Neuron (in vitro differentiated cells): ENCODE data around the gene CFAP45.

Experiments
- H2AFZ ChIP-seq: one replicate; pipeline ENCODE4 v1.6.1; 2013; ENCODE audit warnings: low read depth, mild to moderate bottlenecking, inconsistent platforms, low read length, moderate library complexity
- H3K27me3 ChIP-seq: one replicate; pipeline ENCODE4 v1.6.1; 2013; ENCODE audit warnings: low read length; ENCODE audit not compliant: insufficient read depth
- H3K36me3 ChIP-seq: one replicate; pipeline ENCODE4 v1.6.1; 2013; ENCODE audit warnings: low read length; ENCODE audit not compliant: insufficient read depth
- H3K4me1 ChIP-seq: one replicate; pipeline ENCODE4 v1.6.1; 2013; ENCODE audit warnings: low read length; ENCODE audit not compliant: insufficient read depth
- H3K4me3 ChIP-seq: 2 replicates; pipeline ENCODE4 v1.5.1; 2013; ENCODE audit warnings: mild to moderate bottlenecking, low read length, moderate library complexity
- H3K9me3 ChIP-seq: one replicate; pipeline ENCODE4 v1.6.1; 2013; ENCODE audit warnings: low read length

Gene CFAP45, protein sequence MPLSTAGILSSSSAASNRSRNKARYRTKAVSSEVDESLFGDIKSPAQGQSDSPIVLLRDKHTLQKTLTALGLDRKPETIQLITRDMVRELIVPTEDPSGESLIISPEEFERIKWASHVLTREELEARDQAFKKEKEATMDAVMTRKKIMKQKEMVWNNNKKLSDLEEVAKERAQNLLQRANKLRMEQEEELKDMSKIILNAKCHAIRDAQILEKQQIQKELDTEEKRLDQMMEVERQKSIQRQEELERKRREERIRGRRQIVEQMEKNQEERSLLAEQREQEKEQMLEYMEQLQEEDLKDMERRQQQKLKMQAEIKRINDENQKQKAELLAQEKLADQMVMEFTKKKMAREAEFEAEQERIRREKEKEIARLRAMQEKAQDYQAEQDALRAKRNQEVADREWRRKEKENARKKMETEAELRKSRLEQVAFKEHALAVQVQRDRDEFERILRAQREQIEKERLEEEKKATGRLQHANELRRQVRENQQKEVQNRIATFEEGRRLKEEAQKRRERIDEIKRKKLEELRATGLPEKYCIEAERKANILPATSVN

DNA sequence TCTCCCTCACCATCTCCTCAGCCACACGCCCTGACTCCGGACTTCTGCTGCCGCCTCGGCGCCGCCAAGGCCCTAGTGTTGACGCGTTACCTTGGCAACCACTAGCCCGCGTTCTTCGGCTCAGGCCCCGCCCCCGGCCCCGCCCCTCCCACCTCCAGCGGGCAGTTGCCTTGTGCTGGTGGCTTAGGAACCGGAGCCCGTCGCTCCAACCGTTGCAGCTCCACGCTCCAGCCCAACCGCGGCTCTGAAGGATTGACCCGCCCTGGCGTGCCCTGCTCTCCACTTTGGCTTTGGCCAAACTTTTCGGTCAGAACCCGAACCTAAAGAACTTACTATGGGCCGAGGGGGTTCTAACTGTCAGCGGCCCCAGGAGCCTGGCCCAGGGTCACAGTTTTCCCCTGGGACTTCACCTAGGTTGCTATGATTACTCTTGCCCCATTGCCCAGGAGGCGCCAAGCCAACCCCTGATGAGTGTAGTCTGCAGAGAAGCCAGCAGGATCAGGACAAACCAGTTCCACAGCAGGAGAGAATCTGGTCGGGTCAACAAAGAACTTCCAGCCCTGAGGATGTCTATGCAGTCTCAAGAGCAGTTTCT is at the start of gene CFAP45:
Gene CFAP45, minus strand, starts transcription at position 80 of the 595 bp plus-strand sequence. Its CDS starts 67 bp downstream, at position 13.
- Histone ChIP-seq H3K4me1 (peaks cover 5% of the 10 kb centered on the region), H3K4me3 (no peak within 1 kb of the TSS)

DNA sequence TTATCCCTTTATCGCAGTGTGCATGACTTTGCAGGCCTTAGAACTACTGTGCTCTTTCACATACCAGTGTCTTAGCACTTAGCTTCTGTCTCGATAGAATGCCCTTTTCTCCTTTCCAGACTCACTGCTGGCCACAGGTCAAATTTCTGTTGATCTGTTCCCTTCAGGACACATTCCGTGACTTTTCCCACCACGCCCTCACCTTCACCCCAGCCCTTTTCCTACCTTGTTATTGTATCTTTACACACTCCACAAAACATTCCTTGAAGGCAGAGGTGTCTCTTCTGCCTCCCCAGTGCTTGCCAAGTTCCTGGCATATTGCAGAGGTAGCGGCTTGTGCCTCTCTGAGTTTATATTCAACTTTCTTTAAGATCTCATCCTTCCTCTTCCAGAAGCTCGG is 49.2 kb upstream of the CFAP45 start:
- Histone ChIP-seq H3K4me1 (peaks cover 8% of the 10 kb centered on the region), H3K4me3 (no peak overlapping the region), H3K36me3 (no peaks in the 10 kb centered on the region), H3K9me3 (no peaks in the 10 kb centered on the region), H2AFZ (no peak overlapping the region), H3K27me3 (peaks cover 46% of the 10 kb centered on the region)

More for the DNA sequence above, at the start of gene CFAP45:
- Histone ChIP-seq H2AFZ (no peak within 1 kb of the TSS), H3K27me3 (peaks cover 13% of the 10 kb centered on the region), H3K9me3 (no peaks in the 10 kb centered on the region), H3K36me3 (no peaks in the 10 kb centered on the region)

DNA sequence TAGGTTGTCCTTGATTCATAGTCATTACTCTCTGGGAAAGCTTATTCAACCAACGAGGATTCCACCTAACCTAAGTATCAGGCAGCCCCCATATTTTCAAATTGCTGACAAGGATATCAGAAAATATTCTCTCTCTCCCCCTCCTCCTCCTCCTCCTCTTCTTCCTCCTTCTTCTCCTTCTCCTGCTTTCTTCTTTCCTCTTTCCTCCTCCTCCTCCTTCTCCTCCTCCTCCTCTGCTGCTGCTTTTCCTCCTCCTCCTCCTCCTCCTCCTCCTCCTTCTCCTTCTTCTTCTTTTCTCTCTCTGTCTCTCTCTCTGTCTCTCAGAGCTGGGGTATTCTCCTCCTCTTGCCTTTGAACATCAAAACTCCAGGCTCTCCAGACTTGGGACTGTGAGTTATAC is 48.0 kb upstream of the CFAP45 start:
- Histone ChIP-seq H2AFZ (no peak overlapping the region), H3K9me3 (no peaks in the 10 kb centered on the region), H3K4me3 (no peak overlapping the region), H3K27me3 (peaks cover 42% of the 10 kb centered on the region), H3K4me1 (peaks cover 17% of the 10 kb centered on the region), H3K36me3 (no peaks in the 10 kb centered on the region)

DNA sequence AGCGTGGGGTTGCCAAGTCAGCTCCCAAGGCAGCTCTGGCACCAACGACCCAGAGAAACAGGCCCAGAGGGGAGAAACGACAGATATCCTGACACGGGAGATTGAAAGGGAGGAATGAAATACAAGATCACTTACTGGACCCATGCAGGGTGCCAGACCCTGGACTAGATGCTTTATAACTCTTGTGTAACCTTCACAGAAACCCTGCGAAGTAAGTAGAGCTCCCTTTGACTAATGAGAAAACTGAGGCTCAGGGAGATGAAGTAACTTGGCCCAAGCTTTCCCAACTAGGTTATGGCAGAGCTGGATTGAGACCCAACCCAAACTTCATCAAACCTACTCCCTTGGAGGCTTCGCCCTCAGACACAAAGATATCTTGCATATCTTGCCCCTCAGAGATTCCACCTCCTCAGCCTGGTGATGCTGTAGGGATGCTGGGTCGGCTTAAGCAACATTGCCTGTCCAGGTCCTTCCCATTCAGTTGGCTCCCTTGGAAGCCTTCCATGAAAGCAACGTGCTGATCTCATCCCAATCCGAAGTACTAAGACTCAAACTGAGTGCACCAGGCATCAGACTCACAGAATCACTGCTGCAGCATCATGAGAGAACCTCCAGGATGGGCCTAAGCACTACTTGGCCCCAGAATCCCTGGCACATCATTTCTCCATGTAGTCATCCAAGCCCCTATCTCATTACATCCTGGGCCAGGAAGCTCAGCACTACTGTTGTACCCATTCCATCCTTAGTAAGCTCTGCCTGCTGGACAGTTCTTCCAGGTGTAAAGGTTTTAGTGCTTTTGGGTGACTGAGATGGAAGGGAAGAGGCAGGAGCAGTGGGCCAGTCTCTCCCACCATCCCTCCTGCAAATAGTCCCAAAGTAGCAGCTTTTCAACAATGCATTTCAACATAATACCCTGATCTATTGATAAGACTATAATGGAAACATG is 46.5 kb upstream of the CFAP45 start:
- no peaks in the 10 kb centered on the region for H3K36me3 ChIP-seq
- H3K27me3 ChIP-seq: peaks cover 34% of the 10 kb centered on the region
- no peaks in the 10 kb centered on the region for H3K9me3 ChIP-seq
- peaks cover 32% of the 10 kb centered on the region for H3K4me1 ChIP-seq
- H2AFZ ChIP-seq: peak overlapping the region; percentile 93
- peak overlapping the region; percentile 74 for H3K4me3 ChIP-seq

DNA sequence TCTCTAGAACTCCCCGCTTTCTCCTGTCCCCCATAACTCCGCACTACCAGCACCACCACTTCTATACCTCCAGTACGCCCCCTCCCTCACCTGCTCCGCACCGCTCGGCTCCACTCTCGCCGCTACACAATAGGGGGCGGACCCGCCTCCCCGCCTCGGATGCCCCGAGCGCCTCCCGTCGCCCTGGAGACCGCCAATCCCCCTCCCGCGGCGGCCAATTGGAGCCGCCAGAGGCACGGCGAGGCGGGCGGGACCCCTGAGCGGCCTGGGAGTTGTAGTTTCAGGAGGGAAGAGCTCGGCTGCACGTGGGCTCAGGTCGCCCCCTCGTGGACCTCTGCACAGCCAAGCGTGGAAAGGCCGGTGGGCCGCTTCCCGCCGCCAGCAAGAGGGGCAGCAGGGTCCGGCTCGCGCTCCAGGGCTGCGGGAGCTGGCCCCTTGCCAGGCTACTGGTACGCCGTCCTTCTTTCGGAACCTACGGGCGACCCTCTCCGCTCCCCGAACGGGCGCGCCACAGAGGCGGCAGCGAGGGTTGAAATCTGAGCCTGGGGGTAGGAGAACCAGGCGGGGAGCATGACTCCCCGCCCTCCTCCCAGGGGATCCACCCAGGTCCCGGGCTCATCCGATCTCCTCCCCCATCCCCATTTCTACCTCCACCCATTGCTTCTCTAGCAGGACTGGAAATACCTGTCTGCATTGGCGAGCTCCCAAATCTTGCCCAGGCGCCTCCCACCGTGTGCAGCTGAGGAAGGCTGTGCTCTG is 45.7 kb upstream of the CFAP45 start, which contains the start of gene IGSF9:
Gene IGSF9, minus strand, starts transcription at position 131 of the 759 bp plus-strand sequence. CDS start 2,159 bp downstream, outside the sequence.
- no peaks in the 10 kb centered on the region for H3K9me3 ChIP-seq
- peaks cover 29% of the 10 kb centered on the region for H3K27me3 ChIP-seq
- H2AFZ ChIP-seq: peak within 1 kb of the TSS; percentile 93
- H3K4me3 ChIP-seq: peak within 1 kb of the TSS; percentile 74
- peaks cover 40% of the 10 kb centered on the region for H3K4me1 ChIP-seq
- H3K36me3 ChIP-seq: no peaks in the 10 kb centered on the region

DNA sequence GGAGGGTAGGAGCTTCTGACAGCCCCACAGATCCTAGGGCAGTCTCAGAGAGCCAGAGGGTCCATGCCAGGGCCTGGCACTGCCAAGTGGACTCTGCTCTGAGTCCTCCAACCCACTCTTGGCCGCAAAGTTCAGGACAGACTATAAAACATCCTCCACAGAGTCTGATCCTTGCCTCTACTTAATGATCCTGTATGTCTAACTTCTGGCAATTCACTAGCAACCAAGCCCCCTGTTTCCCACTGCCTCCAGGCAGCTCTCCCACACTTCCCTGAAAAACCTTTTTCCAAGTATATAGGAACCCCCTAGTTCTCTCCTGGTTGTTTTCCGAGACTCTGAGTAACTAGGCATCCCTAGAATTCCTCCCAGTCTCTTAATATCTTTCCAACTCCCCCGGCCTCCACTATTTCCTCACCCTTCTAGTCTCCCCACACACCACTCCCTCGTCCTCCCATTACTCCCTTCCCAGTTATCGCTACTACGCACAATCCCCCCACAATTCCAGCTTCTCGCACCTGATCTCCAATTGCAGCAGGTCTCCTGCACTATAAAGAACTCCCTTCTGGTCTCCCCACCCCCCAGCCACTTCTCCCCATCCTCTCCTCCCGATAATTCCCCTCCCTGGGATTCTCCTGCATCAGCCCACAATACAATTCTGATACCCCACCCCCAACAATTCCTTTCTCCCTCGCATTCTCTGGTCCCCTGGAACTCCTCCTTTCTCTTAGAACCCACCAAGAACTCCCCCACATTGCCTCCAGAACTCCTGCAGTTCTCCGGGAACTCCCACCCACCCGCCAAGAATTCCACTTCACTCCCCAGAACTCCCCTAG is 44.9 kb upstream of the CFAP45 start:
- no peaks in the 10 kb centered on the region for H3K36me3 ChIP-seq
- H2AFZ ChIP-seq: peak overlapping the region; percentile 93
- peak overlapping the region; percentile 74 for H3K4me3 ChIP-seq
- H3K4me1 ChIP-seq: peaks cover 46% of the 10 kb centered on the region
- peaks cover 22% of the 10 kb centered on the region for H3K27me3 ChIP-seq
- H3K9me3 ChIP-seq: no peaks in the 10 kb centered on the region

DNA sequence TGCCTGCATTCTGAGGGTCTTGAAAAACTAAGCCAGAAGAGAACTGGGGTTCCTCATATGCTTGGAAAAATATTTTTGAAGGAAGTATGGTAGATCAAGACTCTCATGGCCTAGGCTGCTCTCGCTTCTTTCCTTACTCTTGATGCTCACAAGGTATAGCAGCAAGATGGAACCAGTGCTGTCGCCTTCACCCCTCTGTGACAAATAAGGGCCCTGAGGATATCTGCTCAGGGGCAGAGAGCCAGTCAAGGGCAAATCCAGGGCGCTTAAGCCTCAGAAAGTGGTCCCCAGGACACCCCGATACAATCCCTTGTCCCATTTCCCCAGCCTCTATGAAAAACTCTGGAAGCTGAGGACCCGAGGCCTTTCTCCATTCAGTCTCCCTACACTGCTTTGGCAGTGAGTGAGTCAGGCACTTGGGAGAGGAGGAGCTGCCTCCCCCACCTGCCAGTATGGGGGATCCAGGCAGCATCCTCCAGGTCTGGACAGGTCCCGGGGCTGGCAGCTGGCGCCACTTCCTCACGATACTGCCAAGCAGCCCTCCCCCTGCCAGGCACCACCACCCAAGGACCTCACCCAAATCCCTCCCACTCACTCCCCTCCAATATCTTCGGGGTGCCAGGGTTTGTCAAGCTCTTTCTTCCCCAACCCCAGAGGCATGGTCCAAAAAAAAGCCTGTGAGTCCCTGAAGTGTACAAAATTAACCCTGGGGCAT is 44.1 kb upstream of the CFAP45 start:
- Histone ChIP-seq H3K4me3 (peak overlapping the region; percentile 74), H3K27me3 (peaks cover 16% of the 10 kb centered on the region), H3K36me3 (no peaks in the 10 kb centered on the region), H3K4me1 (peaks cover 46% of the 10 kb centered on the region), H2AFZ (no peak overlapping the region), H3K9me3 (no peaks in the 10 kb centered on the region)

DNA sequence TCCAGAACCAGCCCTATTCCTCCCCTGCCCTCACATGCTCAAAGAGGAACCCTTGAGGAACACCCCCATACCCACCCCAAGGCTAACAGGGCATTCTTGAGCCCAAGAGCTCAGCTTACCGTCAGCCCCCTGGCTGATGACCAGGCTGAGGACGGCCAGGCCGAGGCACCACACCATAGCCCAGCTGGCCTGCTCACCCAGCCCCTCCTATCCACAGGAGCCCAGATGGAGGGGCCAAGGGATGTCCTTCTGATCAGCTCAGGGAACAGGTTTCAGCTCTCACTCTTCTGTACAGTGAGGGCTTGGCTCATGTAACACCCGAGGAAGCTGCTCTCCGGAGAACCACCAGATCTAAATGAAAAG is 43.3 kb upstream of the CFAP45 start:
- H3K27me3 ChIP-seq: peaks cover 8% of the 10 kb centered on the region
- no peak overlapping the region for H3K4me3 ChIP-seq
- no peaks in the 10 kb centered on the region for H3K9me3 ChIP-seq
- no peaks in the 10 kb centered on the region for H3K36me3 ChIP-seq
- peaks cover 46% of the 10 kb centered on the region for H3K4me1 ChIP-seq
- H2AFZ ChIP-seq: no peak overlapping the region

DNA sequence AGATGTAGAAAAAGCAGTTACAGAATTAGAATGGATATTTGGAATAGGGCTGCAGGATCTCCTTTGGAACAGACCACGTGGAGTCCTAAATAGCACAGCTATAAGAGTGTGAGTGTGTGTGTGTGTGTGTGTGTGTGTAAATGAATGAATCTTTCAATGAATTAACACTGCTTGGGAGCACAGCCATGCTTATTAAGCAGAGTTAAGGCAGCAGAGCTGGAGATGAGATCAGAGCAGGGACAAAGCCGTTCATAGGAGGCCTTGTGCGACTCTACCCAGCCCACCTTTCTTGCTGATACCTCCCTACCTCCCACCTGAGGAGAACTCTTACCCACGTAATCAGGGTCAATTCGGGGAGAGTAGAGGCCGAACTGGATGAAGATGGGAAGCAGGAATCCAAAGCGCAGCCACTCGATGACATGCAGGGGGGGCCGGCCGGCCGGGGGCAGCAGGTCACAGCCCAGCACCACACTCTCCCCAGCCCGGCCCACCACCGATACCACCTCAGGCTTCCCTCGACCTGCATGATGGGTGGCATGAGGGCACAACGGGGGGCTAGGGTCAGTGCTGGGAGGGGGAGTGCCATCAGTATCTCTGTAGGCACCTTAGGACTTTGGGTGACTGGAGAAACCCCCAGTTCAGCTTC is 42.8 kb upstream of the CFAP45 start:
- Histone ChIP-seq H3K4me1 (peaks cover 46% of the 10 kb centered on the region), H2AFZ (no peak overlapping the region), H3K27me3 (peaks cover 6% of the 10 kb centered on the region), H3K4me3 (no peak overlapping the region), H3K9me3 (no peaks in the 10 kb centered on the region), H3K36me3 (no peaks in the 10 kb centered on the region)

DNA sequence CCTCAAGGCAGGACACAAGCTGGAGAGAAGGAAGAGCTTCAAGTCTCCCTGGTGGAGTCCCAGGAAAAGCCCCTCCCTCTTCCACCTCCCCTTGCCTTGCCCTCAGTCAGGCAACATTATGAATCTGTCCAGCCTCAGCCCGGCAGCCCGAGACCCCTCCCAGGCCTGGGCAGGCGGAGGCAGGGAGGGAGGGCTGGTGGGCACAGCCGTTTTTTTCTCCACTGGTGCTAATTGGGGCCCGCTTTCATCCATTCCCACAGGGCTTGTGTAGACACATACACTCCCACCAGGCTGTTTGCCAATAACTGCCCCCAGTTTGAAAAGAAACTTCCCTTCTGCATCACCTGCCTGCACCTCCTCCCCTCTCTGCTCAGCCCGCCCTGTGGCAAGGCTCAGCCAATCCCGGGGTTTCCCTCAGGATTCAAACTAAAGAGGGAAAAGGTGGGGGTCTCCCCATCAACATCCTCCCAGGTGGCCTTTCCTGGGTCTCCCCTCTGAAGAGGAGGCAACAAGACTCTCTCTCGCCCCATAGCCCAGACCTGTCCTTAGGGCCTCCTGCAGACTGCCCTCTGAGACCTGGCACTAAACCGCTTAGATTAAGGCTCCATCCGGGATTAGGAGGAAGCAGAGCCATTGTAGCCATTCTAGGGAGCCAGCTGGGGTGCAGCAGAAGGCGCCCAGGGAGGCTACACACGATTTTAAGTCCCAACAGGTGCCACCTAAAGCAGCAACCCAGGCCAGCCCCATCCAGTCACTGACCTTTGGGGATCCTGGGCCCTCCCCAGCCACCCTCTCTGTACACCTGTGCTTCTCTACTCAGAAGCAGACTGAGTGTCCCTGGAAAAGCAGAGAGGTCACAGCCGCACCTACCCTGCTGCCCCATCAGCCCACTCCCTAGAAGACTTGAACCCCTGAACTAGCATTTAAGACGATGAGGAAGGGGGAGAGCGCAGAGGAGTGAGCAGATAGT is 41.9 kb upstream of the CFAP45 start:
- no peaks in the 10 kb centered on the region for H3K36me3 ChIP-seq
- peak overlapping the region; percentile 12 for H3K4me3 ChIP-seq
- no peaks in the 10 kb centered on the region for H3K9me3 ChIP-seq
- H2AFZ ChIP-seq: peak overlapping the region; percentile 0
- peaks cover 51% of the 10 kb centered on the region for H3K4me1 ChIP-seq
- peaks cover 5% of the 10 kb centered on the region for H3K27me3 ChIP-seq
